Brain pericyte (primary cell): ENCODE results near the gene KIAA0319L.

Experiments used
- DNase-seq: peaks from one replicate; pipeline ENCODE4 v3.0.0-alpha.2; 2012; ENCODE audit warnings: low read depth, low spot score

The KIAA0319L gene

GRCh38 chr1:35537806-35538205 is 19.4 kb downstream of the KIAA0319L start:
- DNase-seq = no peak

- DNase-seq = no peak
Measured at GRCh38 chr1:35536556-35537162, 20.5 kb downstream of the KIAA0319L start.

- DNase-seq = no peak
Measured at GRCh38 chr1:35535243-35535642, 22.0 kb downstream of the KIAA0319L start.

- no peak for DNase-seq
Measured at GRCh38 chr1:35533586-35533985, 23.6 kb downstream of the KIAA0319L start.

GRCh38 chr1:35532497-35533223 is 24.5 kb downstream of the KIAA0319L start:
- no peak for DNase-seq

- no peak for DNase-seq
Measured at GRCh38 chr1:35531368-35531767, 25.8 kb downstream of the KIAA0319L start.

- DNase-seq = no peak
Measured at GRCh38 chr1:35530946-35531345, 26.3 kb downstream of the KIAA0319L start.

GRCh38 chr1:35530168-35530567 is 27.0 kb downstream of the KIAA0319L start:
- DNase-seq = no peak

- no peak for DNase-seq
Measured at GRCh38 chr1:35524106-35524505, 33.1 kb downstream of the KIAA0319L start.

- no peak for DNase-seq
Measured at GRCh38 chr1:35519432-35519831, 37.8 kb downstream of the KIAA0319L start.

- no peak for DNase-seq
Measured at GRCh38 chr1:35518183-35518582, 39.0 kb downstream of the KIAA0319L start.

- no peak for DNase-seq
Measured at GRCh38 chr1:35511305-35511704, 45.9 kb downstream of the KIAA0319L start.

GRCh38 chr1:35509558-35509957 is 47.6 kb downstream of the KIAA0319L start:
- no peak for DNase-seq

- no peak for DNase-seq
Measured at GRCh38 chr1:35507947-35508346, 49.3 kb downstream of the KIAA0319L start.

GRCh38 chr1:35506960-35507912 is 50.0 kb downstream of the KIAA0319L start:
- DNase-seq = no peak

GRCh38 chr1:35505911-35506798 is 51.0 kb downstream of the KIAA0319L start:
- DNase-seq = peak; percentile 66

- no peak for DNase-seq
Measured at GRCh38 chr1:35502242-35502641, 55.0 kb downstream of the KIAA0319L start.

- no peak for DNase-seq
Measured at GRCh38 chr1:35500439-35500838, 56.8 kb downstream of the KIAA0319L start.

GRCh38 chr1:35499652-35500176 is 57.5 kb downstream of the KIAA0319L start:
- no peak for DNase-seq

GRCh38 chr1:35499231-35499630 is 58.0 kb downstream of the KIAA0319L start:
- no peak for DNase-seq

GRCh38 chr1:35497571-35497970 is 59.6 kb downstream of the KIAA0319L start:
- no peak for DNase-seq
